Cardiac septum (tissue), 1 donor: ENCODE results near the gene FBXW11. TPM values are rescaled to one million over a fixed set of nuclear protein-coding genes. Genes with fewer than 3 reads are reported as not detected.
"Not testable (repeated sequence)": the region's sequence is repeated elsewhere in the genome, so short reads cannot be mapped to it uniquely, and the experiment has no call there.

Source experiments
- DNase-seq: peaks from one replicate; pipeline ENCODE4 v3.0.0-alpha.2; 2020; ENCODE audit warnings: low spot score
- intact Hi-C: fragments of 100-400 bp; cut with DNase I; formaldehyde crosslinking; loops from one replicate; pipeline ENCODE4 v1.14.0; 2022
- total RNA-seq: library from RNA; stranded (reverse); fragmentation: NEBNext Ultra II Directional; extraction: Animal tissue kit (Norgen Biotek cat#: 25700); gene quantifications from one replicate; pipeline ENCODE4 v1.2.1, GENCODE V29; 2021
- donor health status: DM: no; HTN: no; CAD: no.

FBXW11 gene
- total RNA-seq, 1 donor from 2014 or later = 94.4 TPM

DNA sequence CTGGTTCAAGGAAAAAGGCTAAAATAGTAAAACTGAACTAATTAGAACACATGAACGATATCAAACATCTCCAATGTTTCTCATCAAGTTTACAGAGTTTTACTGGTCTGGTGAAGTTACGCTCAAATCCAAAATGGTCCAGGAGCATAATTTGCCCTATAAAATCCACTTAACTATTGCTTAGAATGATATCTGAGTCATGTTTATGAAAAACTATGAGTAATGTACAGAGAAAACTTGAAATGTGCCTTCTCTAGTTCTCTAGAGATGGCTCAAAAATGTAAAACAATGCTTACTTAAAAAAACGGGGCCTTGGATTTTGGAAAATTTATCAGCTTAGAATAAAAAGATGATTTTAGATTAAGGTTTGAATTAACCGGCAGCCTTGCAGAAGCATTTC is 108.1 kb downstream of the FBXW11 start:
- intact Hi-C loops = no loop called here
- no peak for DNase-seq

- intact Hi-C loops = no loop called here
- no peak for DNase-seq
These were observed 109.2 kb downstream of the FBXW11 start for GRCh38 chr5:171897231-171897630.

- intact Hi-C loops = no loop called here
- no peak for DNase-seq
These were observed 111.4 kb downstream of the FBXW11 start for GRCh38 chr5:171895081-171895480.

- no peak for DNase-seq
- intact Hi-C loops = no loop called here
These were observed 113.0 kb downstream of the FBXW11 start for GRCh38 chr5:171893290-171893886.

DNA sequence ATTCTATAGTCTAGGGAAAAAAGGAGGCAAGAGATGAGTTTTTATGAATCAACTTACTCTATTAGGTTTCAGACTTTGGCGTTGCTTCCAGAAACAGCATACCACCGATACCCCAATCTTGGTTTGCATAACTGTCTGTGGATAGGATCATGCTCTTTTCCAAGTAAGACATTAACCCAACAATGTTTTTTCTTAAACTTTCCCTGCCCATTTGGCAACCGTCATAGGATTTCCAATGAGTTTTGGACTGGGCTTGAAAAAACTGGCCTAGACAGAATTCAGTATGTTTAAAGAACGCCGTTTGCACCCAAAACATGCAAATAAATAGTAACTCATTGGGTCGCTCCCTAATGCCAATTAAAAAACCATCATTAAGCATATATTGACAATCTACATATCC is 114.8 kb downstream of the FBXW11 start:
- intact Hi-C loops = no loop called here
- DNase-seq = no peak

DNA sequence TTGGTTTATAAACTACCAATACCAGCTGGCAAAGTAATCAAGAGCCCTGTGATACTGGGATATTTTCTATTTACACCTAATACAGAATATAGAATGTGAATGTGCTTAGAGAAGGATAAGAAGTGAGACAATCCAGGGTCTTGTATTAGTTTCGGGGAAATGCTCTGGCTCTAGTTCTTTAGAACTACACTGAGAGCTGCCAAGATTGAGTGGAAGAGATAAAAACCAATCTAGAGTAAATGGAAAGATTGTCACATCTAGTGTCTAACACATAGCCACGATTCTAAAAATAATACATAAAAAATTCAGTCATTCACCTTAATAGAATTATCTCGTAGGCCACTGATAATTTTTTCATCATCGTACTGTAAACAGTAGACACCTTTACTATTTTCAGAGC is 115.3 kb downstream of the FBXW11 start:
- intact Hi-C loops = no loop called here
- no peak for DNase-seq

GRCh38 chr5:171888051-171888481 is 118.4 kb downstream of the FBXW11 start:
- intact Hi-C loops = no loop called here
- DNase-seq = no peak

DNA sequence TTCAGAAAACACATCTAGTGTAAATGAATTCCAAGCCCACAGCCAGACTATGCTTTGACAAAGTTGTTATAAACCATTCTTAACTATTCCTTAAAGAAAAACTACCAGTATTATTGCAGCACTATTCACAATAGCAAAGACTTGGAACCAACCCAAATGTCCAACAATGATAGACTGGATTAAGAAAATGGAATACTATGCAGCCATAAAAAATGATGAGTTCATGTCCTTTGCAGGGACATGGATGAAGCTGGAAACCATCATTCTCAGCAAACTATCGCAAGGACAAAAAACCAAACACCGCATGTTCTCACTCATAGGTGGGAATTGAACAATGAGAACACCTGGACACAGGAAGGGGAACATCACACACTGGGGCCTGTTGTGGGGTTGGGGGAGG is 120.4 kb downstream of the FBXW11 start:
- intact Hi-C loops, DNase-seq: not testable (repeated sequence)

DNA sequence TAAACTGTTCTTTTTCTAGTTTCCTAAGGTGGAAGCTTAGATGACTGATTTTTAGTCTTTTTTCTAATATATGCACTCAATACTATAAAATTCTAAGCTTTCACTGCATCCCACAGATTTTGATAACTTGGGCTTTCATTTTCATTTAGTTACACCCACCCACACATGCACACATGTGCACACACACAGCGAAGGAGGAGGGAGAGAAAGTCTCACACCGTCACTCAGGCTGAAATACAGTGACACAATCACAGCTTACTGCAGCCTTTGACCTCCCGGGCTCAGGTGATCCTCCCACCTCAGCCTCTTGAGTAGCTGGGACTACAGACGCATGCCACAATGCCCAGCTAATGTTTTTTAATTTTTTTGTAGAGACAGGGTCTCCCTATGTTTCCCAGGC is 124.3 kb downstream of the FBXW11 start:
- intact Hi-C loops = no loop called here
- no peak for DNase-seq

DNA sequence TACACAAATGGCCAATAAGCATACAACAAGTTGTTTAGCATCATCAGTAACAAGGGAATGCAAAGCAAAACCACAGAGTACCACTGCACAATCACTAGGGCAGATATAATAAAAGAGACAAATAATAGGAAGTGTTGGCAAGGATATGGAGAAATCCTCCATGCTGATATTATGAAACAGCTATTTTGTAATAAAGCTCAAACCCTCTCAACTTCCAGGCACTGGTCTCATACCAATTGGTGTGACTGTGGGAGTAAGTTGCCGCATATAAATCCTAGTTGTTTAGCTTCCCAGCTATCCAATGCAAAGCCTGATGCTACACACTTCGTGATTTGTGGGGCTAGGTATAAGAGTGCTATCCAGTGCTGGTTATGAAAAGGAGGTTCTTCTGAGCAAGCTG is 132.2 kb downstream of the FBXW11 start:
- intact Hi-C loops = no loop called here
- DNase-seq = no peak

DNA sequence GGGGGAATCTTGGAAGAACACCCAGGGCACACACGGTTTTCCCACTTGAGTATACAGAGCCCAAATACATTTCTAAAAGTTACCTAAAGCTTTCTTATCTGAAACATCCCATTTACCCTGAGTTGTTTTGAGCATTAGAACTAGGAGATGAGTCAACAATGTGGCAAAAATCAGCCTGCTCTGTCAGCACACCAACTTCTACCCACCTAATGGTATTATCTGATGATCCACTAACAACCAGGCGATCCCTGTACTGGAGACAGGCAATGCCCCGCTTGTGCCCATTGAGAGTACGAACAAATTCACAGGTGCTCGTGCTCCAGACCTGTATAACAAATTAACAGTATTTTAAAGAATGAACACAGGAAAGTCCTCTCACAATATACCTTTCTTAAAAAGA is 133.8 kb downstream of the FBXW11 start:
- intact Hi-C loops = no loop called here
- no peak for DNase-seq

DNA sequence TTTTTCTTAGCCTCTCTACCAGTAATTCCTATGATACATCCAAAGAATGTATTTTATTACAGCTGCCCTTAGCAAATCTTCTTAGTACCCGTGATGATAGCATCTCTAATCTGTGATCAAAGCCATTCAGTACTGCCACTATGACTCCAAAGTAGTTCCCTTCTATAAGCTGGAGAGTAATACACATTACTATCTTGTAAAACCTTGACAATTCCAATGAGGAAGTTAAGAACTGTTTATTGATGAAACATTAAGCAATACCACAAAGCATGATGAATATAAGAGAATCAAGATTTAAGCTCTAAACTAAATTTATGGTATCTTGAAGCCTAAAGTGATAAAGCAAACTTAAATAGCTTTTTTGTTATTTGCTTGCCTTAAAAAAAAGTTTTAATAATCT is 134.7 kb downstream of the FBXW11 start:
- intact Hi-C loops = no loop called here
- DNase-seq = no peak

DNA sequence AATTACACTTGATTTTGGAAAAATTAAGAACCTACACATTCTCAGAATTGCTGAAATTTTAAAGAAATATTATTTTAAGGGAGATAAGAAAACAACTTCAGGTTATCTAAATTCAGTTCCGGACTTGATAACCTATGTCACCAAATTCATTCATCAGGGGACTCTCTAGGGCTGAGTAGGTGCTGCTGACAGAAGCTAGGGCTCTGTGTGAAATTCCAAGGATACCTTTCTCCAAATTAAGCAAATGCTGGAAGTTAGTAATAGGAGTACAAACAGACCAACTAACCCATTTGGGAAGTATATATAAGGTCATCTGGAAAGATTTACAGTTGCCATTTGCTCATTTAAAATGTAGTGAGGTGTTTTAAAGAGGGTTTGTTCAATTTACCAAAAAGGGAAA is 136.5 kb downstream of the FBXW11 start:
- DNase-seq = no peak
- intact Hi-C loops = no loop called here

DNA sequence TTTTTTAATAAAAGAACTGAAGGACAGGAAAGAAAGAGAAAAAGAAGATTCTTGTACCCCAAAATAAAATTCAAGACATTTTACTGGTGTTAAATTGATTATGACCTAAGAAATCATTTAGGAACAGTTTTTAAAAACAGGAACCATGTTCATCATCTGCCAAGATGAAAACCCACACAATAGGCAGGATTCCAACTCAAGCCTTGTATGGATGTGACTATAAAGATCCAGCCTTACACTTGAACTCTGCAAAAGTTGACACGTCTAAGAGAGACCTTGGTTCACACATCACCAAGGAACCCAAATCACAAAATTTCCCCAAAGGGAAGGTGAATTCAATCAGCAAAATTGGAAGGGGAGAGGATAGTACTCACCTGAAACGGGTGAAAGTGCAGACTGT is 138.2 kb downstream of the FBXW11 start:
- DNase-seq = no peak
- intact Hi-C loops = no loop called here

GRCh38 chr5:171867786-171868185 is 138.7 kb downstream of the FBXW11 start:
- intact Hi-C loops = no loop called here
- DNase-seq = no peak

- no peak for DNase-seq
These were observed 141.0 kb downstream of the FBXW11 start for GRCh38 chr5:171865471-171865870.

GRCh38 chr5:171863935-171864334 is 142.5 kb downstream of the FBXW11 start:
- no peak for DNase-seq
- intact Hi-C loops = no loop called here

More at GRCh38 chr5:171865471-171865870, 141.0 kb downstream of the FBXW11 start:
- intact Hi-C loops = no loop called here

GRCh38 chr5:171862624-171863023 is 143.8 kb downstream of the FBXW11 start:
- DNase-seq = no peak
- intact Hi-C loops = no loop called here

GRCh38 chr5:171861381-171861780 is 145.1 kb downstream of the FBXW11 start:
- intact Hi-C loops = no loop called here
- DNase-seq = no peak

DNA sequence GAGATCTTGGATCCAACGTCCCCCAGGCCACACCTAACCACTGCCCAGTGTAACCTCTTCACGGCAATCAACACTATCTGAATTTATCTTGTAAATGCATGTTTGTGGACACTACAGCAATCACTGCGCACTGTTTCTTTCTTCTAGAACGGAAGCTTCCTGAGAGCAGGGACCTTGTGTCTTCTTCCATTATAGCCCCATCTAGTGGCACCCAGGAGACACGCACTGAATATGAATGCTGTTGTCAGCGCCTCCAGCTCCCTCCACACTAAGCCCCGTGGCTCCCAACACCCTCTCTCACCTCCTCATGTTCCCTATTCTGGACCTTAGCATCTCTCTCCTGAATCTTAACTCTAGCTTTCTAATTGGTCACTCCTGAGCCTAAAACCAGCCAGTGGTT is 148.1 kb downstream of the FBXW11 start:
- intact Hi-C loops = no loop called here

GRCh38 chr5:171857489-171857876 is 149.0 kb downstream of the FBXW11 start:
- no peak for DNase-seq
- intact Hi-C loops = no loop called here

More for the DNA sequence above, 148.1 kb downstream of the FBXW11 start:
- no peak for DNase-seq
